Measurements from ENCODE around the gene TMEM119. TPM values are rescaled to one million over a fixed set of nuclear protein-coding genes. Genes with fewer than 3 reads are reported as not detected.

TMEM119 gene
- total RNA-seq, 2 donors from 2014 or later, result 3.6 to 8.0 TPM

GRCh38 chr12:108606492-108606891 is 8.6 kb upstream of the TMEM119 start:
- intact Hi-C loops (cut with DNase I, micrococcal nuclease), result no loop called here
- ATAC-seq, result no peak
- DNase-seq, result no peak

DNA sequence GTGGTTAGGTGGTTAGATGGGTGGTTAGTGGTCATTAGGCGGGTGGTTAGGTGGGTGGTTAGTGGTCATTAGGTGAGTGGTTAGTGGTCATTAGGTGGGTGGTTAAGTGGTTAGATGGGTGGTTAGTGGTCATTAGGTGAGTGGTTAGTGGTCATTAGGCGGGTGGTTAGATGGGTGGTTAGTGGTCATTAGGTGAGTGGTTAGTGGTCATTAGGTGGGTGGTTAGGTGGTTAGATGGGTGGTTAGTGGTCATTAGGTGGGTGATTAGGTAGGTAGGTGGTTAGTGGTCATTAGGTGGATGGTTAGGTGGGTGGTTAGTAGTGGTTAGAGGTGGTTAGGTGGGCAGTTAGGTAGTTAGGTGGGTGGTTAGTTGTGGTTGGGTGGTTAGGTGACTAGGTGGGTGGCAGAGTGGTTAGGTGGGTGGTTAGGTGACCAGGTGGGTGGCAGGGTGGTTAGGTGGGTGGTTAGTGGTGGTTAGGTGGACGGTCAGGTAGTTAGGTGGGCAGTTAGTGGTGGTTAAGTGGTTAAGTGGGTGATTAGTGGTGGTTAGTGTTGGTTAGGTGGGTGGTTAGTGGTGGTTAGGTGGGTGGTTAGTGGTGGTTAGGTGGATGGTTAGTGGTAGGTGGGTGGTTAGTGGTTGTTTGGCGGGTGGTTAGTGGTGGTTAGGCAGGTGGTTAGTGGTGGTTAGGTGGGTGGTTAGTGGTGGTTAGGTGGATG is 8.0 kb upstream of the TMEM119 start:
- intact Hi-C loops (cut with DNase I, micrococcal nuclease), result no loop called here
- DNase-seq (no peak), ATAC-seq (no peak)

DNA sequence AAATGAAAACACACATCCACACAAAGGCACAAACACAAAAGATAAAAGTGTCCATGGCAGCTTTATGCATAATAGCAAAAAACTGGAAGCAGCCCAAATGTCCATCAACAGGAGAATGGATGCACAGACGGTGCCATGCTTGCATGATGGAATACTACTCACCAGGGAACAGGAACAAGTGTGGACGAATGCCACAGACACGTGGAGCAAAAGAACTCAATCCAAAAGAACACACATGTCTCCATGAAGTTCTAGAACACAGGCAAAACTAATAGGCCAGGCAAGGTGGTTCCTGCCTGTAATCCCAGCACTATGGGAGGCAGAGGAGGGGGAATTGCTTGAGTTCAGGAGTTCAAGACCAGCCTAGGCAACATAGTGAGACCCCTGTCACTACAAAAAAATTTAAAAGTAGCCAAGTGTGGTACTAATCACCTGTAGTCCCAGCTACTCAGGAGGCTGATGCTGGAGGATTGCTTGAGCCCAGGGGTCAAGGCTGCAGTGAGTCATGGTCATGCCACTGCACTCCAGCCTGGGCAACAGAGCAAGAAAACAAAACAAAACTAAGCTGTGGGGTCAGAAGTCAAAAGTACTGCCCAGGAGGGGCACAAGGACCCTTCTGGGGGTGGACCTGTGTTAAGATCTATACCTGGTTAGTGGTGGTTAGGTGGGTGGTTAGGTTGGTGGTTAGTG is 7.3 kb upstream of the TMEM119 start:
- DNase-seq, result no peak
- no peak for ATAC-seq
- intact Hi-C loops (cut with DNase I, micrococcal nuclease), result no loop called here

- intact Hi-C loops (cut with DNase I, micrococcal nuclease), result no loop called here
- ATAC-seq (no peak), DNase-seq (no peak)
These were observed 6.5 kb upstream of the TMEM119 start for GRCh38 chr12:108604208-108604941.

GRCh38 chr12:108603743-108604142 is 5.9 kb upstream of the TMEM119 start:
- intact Hi-C loops (cut with DNase I, micrococcal nuclease), result no loop called here
- no peak for ATAC-seq
- DNase-seq, result no peak

DNA sequence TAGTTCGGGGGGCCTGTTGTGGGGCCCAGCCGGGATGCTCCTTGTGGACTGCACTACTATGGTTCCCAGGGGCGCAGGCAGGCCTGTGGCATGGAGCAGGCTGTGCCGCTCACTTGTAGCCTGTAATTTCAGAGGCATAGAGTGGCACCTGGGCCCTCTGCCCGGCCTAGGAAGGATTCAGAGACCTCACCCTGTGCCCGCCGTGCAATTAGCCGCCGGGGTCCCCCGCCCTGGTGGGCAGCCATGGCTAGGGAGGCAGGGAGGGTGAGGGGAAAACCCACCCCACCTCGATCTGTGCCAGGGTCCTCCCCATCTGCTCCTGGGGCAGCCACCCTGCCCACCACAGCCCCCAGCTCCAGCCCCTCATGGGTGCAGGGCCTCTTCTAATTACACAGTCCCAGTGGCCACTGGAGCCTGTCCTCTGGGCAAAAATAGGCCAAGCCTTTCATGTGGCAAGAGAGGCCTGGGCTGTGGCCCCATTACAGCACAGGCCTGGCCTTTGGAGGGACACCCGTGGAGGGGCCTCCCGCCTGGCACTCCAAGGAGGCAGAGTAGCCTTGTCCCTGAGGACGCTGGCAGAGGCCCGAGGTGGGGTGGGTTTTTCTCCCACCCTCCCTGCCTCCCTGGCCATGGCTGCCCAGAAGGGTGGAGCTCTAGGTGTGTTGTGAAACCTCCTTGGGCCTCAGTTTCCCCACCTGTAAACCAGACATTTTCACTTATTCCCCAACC is 5.3 kb upstream of the TMEM119 start:
- DNase-seq (no peak), ATAC-seq (no peak)
- intact Hi-C loops (cut with DNase I, micrococcal nuclease), result no loop called here

GRCh38 chr12:108602209-108602705 is 4.4 kb upstream of the TMEM119 start:
- DNase-seq (no peak), ATAC-seq (no peak)
- intact Hi-C loops (cut with DNase I, micrococcal nuclease), result no loop called here

- no peak for ATAC-seq
- intact Hi-C loops (cut with DNase I, micrococcal nuclease), result no loop called here
- DNase-seq, result no peak
These were observed 2.8 kb upstream of the TMEM119 start for GRCh38 chr12:108600702-108601007.

DNA sequence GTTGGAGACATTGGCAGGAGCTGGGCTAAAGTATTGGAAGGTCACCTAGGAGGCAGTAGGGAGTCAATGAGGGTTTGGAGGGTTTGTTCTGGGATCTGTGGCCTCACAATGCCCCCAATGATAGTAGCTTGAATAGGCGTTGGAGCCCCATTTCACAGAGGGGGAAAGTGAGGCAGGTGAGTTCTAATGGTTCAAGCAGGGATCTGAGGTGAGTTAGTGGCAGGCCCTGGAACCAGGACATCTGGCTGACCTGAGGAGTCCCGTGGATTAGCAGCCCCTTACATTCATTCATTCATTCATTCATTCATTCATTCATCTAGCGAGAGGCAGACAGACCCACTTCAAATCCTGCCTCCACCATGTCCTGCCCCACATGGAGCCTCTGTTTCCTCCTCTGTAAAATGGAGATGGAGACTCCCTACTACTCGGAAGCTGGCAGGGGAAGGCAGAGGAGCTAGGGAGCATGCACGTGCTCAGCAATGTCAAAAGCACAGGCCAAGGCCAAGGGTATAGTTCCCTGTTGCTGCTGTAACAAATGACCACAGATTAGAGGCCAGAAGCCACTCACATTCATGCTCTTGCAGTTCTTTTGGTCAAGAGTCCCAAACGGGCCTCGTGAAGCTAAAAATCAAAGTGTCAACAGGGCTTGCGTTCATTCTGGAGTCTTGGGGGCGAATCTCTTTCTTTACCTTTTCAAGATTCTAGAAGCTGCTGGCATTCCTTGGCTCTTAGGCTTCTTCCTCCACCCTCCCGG is 2.2 kb upstream of the TMEM119 start:
- ATAC-seq (no peak), DNase-seq (no peak)
- intact Hi-C loops (cut with DNase I, micrococcal nuclease), result no loop called here

GRCh38 chr12:108599541-108599940 is 1.7 kb upstream of the TMEM119 start:
- intact Hi-C loops (cut with DNase I, micrococcal nuclease), result no loop called here
- ATAC-seq, result no peak
- no peak for DNase-seq

DNA sequence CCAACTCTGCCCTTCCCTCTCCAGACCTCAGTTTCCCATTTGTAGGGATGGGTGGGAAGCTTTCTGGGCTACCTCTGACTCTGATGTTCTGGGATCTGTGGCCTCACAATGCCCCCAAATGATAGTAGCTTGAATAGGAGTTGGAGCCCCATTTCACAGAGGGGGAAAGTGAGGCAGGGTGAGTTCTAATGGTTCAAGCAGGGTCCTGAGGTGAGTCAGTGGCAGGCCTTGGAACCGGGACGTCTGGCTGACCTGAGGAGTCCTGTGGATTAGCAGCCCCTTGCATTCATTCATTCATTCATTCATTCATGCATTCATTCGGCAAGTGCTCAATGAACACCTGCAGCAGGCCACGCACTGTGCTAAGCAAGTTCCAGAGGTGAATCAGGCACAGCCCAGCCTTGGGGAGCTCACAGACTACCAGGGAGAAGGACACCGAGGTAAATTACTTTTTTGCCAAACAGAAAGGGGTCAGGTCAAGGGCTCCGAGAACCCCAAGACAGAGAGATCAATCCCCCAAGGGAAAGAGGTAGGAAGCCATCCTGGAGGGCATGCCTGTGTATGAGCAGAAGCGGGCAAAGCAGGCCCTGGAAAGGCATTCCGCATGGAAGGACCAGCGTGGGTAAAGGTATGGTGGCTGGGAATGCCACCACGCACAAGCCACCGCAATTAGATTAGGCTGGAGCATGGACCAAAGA is 818 bp upstream of the TMEM119 start:
- intact Hi-C loops (cut with DNase I, micrococcal nuclease), result no loop called here
- DNase-seq (no peak), ATAC-seq (no peak)

GRCh38 chr12:108596854-108597558 is 878 bp downstream of the TMEM119 start:
- DNase-seq, result no peak
- ATAC-seq, result no peak
- intact Hi-C loops (cut with DNase I, micrococcal nuclease), result no loop called here

GRCh38 chr12:108595711-108596647 is 1.9 kb downstream of the TMEM119 start:
- DNase-seq (no peak), ATAC-seq (no peak)
- intact Hi-C loops (cut with DNase I, micrococcal nuclease), result no loop called here

GRCh38 chr12:108594960-108595710 is 2.7 kb downstream of the TMEM119 start:
- ATAC-seq (no peak), DNase-seq (no peak)
- intact Hi-C loops (cut with DNase I, micrococcal nuclease), result no loop called here

DNA sequence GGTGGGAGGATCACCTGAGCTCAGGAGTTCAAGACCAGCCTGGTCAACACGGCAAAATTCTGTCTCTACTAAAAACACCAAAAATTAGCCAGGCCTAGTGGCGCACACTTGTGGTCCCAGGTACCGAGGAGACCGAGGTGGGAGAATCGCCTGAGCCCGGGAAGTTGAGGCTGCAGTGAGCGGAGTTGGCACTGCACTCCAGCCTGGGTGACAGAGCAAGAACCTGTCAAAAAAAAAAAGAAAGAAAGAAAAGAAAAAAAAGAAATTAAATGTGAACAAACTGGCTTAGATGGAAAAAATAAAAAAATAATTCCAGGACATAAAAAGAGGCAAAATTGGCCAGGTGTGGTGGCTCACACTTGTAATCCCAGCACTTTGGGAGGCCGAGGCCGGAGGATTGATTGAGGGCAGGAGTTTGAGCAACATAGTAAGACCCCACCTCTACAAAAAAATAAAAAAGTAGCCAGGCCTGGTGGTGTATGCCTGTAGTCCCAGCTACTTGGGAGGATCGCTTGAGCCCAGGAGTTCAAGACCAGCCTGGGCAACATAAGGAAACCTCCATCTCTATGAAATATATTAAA is 3.5 kb downstream of the TMEM119 start:
- DNase-seq, result no peak
- no peak for ATAC-seq
- intact Hi-C loops (cut with DNase I, micrococcal nuclease), result no loop called here

All from left colon (tissue), 2 donors.